Measurements from ENCODE around the gene COL23A1.

COL23A1 gene

DNA sequence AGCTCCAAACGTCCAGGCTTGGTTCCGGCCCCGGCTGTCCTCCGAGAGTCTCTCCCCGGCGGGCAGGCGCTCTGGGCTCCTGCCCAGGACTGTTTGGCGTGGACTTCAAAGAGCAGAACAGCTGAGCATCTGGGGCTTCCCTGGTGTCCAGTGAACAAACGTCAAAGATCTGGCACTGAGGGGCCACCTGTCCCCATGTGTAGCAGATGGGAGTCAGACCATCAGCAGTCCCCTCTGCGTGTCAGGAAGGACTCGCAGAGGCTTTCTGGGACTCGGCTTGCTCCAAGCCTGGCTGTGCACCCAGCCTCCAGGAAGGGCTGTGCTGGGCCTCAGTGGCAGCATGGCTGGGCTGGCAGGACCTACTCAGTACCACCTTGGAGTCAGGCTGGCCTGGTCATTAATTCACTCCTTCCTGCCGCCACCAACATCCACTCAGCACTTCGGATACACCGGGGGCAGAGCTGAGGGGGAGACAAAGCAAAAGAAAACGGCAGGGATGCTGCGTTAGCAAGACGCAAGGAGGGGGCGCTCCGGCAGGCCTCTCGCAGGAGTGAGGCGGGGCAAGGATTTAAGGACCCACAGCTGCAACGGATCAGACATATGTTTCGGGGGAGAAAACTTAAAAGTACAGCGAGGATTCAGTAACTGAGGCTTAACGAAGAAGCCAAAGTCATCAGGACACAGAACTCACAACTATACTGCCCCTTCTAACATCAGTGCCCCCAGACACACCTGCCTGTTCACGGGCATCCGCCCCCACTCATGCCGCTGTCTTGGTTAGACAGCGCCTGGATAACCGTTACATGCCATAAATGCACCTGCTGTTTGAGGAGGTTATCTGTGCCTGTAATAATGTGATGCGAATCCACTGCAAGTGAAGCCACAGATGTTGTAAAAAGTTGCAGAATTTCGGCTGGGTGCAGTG is 193.1 kb downstream of the COL23A1 start:
- no peaks in the 10 kb centered on the region for H3K9me3 Mint-ChIP-seq
- DNase-seq: no peak
- no peaks in the 10 kb centered on the region for H3K36me3 Mint-ChIP-seq (ENCODE audit: low read depth)
- TF ChIP-seq, protein P1, sequence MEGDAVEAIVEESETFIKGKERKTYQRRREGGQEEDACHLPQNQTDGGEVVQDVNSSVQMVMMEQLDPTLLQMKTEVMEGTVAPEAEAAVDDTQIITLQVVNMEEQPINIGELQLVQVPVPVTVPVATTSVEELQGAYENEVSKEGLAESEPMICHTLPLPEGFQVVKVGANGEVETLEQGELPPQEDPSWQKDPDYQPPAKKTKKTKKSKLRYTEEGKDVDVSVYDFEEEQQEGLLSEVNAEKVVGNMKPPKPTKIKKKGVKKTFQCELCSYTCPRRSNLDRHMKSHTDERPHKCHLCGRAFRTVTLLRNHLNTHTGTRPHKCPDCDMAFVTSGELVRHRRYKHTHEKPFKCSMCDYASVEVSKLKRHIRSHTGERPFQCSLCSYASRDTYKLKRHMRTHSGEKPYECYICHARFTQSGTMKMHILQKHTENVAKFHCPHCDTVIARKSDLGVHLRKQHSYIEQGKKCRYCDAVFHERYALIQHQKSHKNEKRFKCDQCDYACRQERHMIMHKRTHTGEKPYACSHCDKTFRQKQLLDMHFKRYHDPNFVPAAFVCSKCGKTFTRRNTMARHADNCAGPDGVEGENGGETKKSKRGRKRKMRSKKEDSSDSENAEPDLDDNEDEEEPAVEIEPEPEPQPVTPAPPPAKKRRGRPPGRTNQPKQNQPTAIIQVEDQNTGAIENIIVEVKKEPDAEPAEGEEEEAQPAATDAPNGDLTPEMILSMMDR (IDR thresholded peaks at IDR 0.05): no peak
- H3K27me3 Mint-ChIP-seq (ENCODE audit: low read depth, poor library complexity): peaks cover 3% of the 10 kb centered on the region
- no peak overlapping the region for H3K27ac Mint-ChIP-seq
- H3K4me3 Mint-ChIP-seq: no peak overlapping the region
- peaks cover 39% of the 10 kb centered on the region for H3K4me1 Mint-ChIP-seq

- no peaks in the 10 kb centered on the region for H3K36me3 Mint-ChIP-seq (ENCODE audit: low read depth)
- H3K4me1 Mint-ChIP-seq: peaks cover 35% of the 10 kb centered on the region
- DNase-seq: no peak
- H3K27ac Mint-ChIP-seq: no peak overlapping the region
- no peaks in the 10 kb centered on the region for H3K9me3 Mint-ChIP-seq
- no peak overlapping the region for H3K4me3 Mint-ChIP-seq
- TF ChIP-seq, protein P1 (IDR thresholded peaks at IDR 0.05): no peak
- H3K27me3 Mint-ChIP-seq (ENCODE audit: low read depth, poor library complexity): peaks cover 7% of the 10 kb centered on the region
Observed at GRCh38 chr5:178394074-178394473, 196.1 kb downstream of the COL23A1 start.

DNA sequence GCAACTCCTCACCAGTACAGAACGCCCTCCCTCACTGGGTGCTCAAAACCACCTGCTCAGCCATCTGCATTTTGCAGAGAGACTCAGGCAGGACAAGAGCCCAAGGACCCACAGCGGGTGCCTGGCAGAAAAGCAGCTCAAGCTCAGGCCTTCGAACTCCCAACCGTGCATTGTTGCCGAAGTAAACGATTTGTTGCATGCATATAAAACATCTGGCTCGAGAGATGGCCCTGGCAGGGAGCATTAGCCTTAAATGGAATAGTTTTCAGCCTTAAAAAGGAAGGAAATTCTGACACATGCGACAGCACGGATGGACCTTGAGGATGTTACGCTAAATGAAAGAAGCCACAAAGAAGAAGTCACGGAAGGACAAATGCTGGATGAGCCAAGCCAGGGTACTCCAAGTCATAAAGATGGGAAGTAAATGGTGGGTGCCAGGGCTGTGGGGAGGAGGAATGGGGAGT is 197.2 kb downstream of the COL23A1 start:
- peaks cover 32% of the 10 kb centered on the region for H3K4me1 Mint-ChIP-seq
- no peak overlapping the region for H3K4me3 Mint-ChIP-seq
- no peaks in the 10 kb centered on the region for H3K9me3 Mint-ChIP-seq
- peaks cover 7% of the 10 kb centered on the region for H3K27me3 Mint-ChIP-seq (ENCODE audit: low read depth, poor library complexity)
- TF ChIP-seq, protein P1 (IDR thresholded peaks at IDR 0.05): no peak
- DNase-seq: no peak
- no peaks in the 10 kb centered on the region for H3K36me3 Mint-ChIP-seq (ENCODE audit: low read depth)
- no peak overlapping the region for H3K27ac Mint-ChIP-seq

GRCh38 chr5:178392386-178392785 is 197.8 kb downstream of the COL23A1 start:
- H3K4me1 Mint-ChIP-seq: peaks cover 32% of the 10 kb centered on the region
- TF ChIP-seq, protein P1 (IDR thresholded peaks at IDR 0.05): no peak

GRCh38 chr5:178391480-178391879 is 198.7 kb downstream of the COL23A1 start:
- TF ChIP-seq, protein P1 (IDR thresholded peaks at IDR 0.05): no peak
- no peaks in the 10 kb centered on the region for H3K9me3 Mint-ChIP-seq
- H3K36me3 Mint-ChIP-seq (ENCODE audit: low read depth): no peaks in the 10 kb centered on the region
- H3K27ac Mint-ChIP-seq: no peak overlapping the region
- H3K4me1 Mint-ChIP-seq: peaks cover 35% of the 10 kb centered on the region
- H3K4me3 Mint-ChIP-seq: no peak overlapping the region
- H3K27me3 Mint-ChIP-seq (ENCODE audit: low read depth, poor library complexity): peaks cover 7% of the 10 kb centered on the region
- DNase-seq: no peak

More at GRCh38 chr5:178392386-178392785, 197.8 kb downstream of the COL23A1 start:
- no peak overlapping the region for H3K27ac Mint-ChIP-seq
- no peaks in the 10 kb centered on the region for H3K36me3 Mint-ChIP-seq (ENCODE audit: low read depth)
- H3K27me3 Mint-ChIP-seq (ENCODE audit: low read depth, poor library complexity): peaks cover 7% of the 10 kb centered on the region
- H3K9me3 Mint-ChIP-seq: no peaks in the 10 kb centered on the region
- H3K4me3 Mint-ChIP-seq: no peak overlapping the region
- DNase-seq: no peak

Data from nephron progenitor cell (in vitro differentiated cells).